Occipital lobe (tissue), 2 donors: ENCODE measurements around the gene FSTL4. TPM values are rescaled to one million over a fixed set of nuclear protein-coding genes. Genes with fewer than 3 reads are reported as not detected.

Experiments
- DNase-seq: peaks from one replicate; lab custom pipeline; 2025; lab: John Stamatoyannopoulos, UW
- total RNA-seq: library from RNA; depleted of rRNA; stranded (reverse); fragments of >200 nt; gene quantifications from one replicate; pipeline ENCODE4 v1.2.3, GENCODE V29; 2014

Gene FSTL4
- total RNA-seq, 1 donor from 2014 or later, result 0.62 TPM

GRCh38 chr5:133387621-133388020 lies 224.7 kb downstream of the FSTL4 start:
- DNase-seq, result no peak

GRCh38 chr5:133387091-133387490 lies 225.2 kb downstream of the FSTL4 start:
- DNase-seq, result no peak

- DNase-seq, result no peak
Measured at GRCh38 chr5:133386662-133387061, 225.7 kb downstream of the FSTL4 start.

- no peak for DNase-seq
Measured at GRCh38 chr5:133385346-133385745, 227.0 kb downstream of the FSTL4 start.

GRCh38 chr5:133384903-133385302 lies 227.4 kb downstream of the FSTL4 start:
- no peak for DNase-seq

- DNase-seq, result no peak
Measured at GRCh38 chr5:133384120-133384855, 228.1 kb downstream of the FSTL4 start.

GRCh38 chr5:133383580-133383939 lies 228.8 kb downstream of the FSTL4 start:
- DNase-seq, result no peak

- DNase-seq, result no peak
Measured at GRCh38 chr5:133382661-133383579, 229.4 kb downstream of the FSTL4 start.

- no peak for DNase-seq
Measured at GRCh38 chr5:133381571-133382365, 230.6 kb downstream of the FSTL4 start.

GRCh38 chr5:133381041-133381440 lies 231.3 kb downstream of the FSTL4 start:
- DNase-seq, result no peak

GRCh38 chr5:133377736-133378135 lies 234.6 kb downstream of the FSTL4 start:
- no peak for DNase-seq

GRCh38 chr5:133376986-133377385 lies 235.4 kb downstream of the FSTL4 start:
- no peak for DNase-seq

- no peak for DNase-seq
Measured at GRCh38 chr5:133373121-133373870, 239.0 kb downstream of the FSTL4 start.

- DNase-seq, result no peak
Measured at GRCh38 chr5:133372293-133372937, 239.9 kb downstream of the FSTL4 start.

- no peak for DNase-seq
Measured at GRCh38 chr5:133371371-133372155, 240.8 kb downstream of the FSTL4 start.

GRCh38 chr5:133370904-133371303 lies 241.4 kb downstream of the FSTL4 start:
- DNase-seq, result no peak

- no peak for DNase-seq
Measured at GRCh38 chr5:133370036-133370831, 242.1 kb downstream of the FSTL4 start.

GRCh38 chr5:133368916-133369783 lies 243.2 kb downstream of the FSTL4 start:
- DNase-seq, result no peak
